Lung microvascular endothelial cell (primary cell): Measurements from ENCODE around the gene CMSS1. TPM values are rescaled to one million over a fixed set of nuclear protein-coding genes. Genes with fewer than 3 reads are reported as not detected.
"Not testable (repeated sequence)": the region's sequence is repeated elsewhere in the genome, so short reads cannot be mapped to it uniquely, and the experiment has no call there.

Source experiments
- DNase-seq, 2 donors: peaks; one replicate each; pipeline versions ENCODE4 v3.0.0 to v3.0.0-alpha.2; 2010; ENCODE audit warnings: low read depth in 2 of 2
- total RNA-seq: library from RNA; depleted of rRNA; stranded (reverse); fragments of >200 nt; gene quantifications from 2 replicates; pipeline ENCODE4 v1.2.1, GENCODE V29; 2014

CMSS1 gene
- total RNA-seq, 1 donor from 2014 or later, result 3.0 TPM

DNA sequence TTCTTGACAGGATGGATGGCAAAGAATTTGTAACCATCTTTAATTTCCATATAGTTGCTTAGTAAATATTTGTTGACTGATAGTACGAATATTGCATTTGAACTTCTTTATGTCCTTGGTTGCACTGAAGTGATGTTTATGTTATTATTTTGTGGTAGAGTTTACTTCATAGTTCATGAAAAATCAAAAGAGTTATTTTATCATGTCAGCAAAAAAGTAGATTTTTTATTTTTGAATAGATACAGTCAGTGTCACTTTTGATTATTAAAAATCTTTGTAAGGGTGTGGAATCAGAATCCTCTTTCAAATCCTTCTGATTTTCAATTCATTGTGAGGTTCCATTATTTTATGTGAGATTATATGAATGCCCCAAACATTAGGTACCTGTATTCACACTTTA, 261.7 kb downstream of the CMSS1 start:
- no peak for DNase-seq

DNA sequence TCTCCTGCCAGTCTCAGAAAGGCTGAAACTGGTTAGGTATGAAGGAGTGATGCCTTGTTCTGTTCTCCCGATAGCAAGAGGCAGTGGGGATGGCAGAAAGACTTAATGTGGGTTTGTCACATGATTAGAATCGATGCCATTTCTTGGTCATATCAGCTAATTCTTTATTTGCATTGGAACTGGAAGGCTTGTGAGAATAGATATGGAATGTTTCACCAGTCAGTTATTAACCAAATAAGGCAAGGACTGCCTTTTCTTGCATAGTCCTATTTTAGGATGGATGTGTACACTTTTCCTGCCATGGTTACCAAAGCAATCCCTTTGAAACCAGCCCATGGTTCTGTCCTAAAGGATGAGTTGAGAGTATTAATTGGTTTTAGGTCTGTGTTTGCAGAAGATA, 262.9 kb downstream of the CMSS1 start:
- DNase-seq, result no peak

DNA sequence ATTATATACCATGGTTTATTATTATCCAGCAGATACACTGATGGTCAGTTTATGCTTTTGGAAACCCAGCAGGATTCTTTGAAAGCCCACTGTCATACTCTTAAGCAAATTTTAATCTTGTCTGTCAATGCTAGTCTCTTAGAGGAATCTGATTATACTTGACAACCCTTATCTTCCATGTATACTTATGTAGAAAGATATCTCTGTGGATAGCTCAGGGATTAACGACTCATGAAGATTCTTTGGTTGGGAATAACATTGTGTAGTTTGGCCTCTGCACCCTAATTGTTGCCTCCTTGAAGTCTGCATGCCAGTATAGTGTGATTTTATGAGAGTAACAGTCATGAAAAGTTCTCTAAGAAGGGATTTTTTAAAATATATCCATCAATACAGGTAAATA, 263.6 kb downstream of the CMSS1 start:
- no peak for DNase-seq

DNA sequence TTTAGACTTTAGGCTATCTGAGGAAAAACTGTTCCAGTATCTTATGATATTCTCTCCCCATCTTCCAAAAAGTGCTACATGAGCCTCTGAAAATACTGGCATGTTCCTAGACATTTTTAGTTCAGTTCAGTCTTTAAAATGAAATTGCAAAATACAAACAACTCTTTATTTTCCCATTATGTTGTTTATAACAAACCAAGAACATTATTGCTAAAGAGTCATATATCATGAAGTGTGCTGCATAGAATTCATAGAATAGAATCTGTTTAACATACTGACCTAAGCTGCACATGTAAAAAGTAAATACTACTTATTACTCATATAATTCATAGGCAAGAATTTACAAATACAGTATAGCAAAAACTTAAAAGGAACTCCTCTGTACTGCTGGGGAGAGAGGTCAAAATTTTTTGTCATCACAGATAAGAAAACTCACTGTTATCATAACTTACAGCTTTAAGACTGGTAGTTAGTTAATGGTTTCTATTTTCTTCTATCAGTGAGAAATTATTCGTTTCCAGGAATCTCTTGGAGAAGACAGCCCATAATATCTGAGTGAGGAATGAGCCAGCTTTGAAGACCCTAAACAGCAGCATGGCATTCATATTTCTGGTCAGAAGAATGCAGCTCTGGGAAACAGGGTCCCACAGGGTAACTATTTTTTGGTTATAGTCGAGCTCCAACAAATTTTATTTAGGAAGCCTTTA, 264.5 kb downstream of the CMSS1 start:
- no peak for DNase-seq

DNA sequence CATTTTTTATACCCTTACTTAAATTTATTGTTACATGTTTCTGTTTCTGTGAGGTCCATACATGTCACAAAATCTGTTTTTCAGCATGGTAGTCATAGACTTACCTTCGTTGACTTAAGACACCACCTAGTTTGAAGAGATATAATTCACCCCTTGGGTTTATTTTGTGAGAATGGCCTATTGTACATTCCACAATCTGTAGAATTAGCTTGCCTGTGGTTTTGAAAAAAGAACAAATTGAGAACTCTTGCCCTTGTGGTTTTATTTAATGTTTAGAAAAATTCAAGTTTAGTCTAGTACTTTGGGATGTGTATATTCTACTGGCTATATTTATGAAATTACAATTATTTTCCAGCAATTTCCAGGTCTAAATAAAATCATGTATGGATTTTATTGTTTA, 265.1 kb downstream of the CMSS1 start:
- DNase-seq, result no peak

DNA sequence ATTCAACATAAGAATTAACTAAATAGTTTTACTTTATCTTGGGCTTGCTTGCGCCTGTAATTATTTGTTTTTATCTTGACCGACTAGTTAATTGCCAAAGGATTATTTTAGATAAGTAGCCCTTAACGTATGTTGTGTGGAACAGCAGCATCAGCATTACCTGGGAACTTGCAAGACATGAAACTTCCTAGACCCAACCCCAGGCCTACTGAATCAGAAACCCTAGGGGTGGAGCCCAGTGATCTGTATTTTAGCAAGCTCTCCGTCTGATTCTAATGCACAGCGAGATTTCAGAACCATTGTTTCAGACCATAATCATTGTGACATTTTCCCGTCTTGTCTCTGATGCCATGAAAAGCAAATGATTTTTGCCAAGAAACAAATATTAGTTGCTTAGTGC, 265.5 kb downstream of the CMSS1 start:
- no peak for DNase-seq

DNA sequence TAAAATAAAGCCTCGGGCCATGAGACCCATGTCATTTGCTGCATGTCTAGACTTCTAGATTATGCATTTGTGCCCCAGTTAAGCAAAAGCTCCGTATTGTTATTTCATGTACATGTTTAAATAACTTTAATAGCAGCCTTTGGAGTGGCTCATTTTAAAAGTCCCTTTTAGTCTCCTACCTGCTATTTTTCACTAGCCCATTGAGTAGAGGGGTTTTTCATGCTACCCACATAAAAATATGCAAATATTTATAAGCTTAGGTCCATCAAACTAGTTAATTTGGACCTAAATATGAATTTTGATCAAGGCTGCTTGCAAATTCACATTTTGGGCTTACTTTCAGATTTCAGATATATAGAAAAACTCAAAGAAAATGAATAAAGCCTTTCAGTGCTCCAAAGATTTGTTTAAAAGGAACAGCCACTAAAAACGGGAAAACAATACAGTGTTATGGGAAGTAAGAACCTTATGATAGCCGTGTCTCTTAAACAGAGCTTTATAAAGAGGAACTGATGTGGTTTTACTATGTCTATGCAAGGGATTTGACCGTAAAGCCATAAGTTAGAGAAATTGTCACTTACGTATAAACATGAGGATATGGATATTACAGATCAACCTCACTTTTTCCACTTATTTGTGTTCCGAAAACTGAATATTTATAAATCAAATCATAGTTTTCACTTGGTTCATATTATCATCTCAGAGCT, 266.6 kb downstream of the CMSS1 start:
- DNase-seq, result no peak

DNA sequence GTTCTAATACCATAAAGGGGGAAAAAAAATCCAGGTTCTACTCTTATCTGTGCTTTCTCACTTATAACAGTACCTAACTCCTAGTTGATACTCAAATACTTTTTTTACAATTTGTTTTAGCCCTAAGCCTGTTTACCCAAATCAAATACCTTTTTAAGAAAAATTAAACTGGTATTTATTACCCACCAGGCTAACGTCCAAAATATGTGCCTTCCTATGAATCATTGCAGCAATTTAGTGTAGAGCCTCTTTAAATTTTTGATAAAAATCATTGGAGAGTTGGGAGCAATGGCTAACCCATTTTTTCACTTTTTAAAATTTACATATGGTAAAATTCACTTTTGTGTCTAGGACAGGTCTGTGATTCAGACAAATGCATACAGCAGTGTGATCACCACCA, 268.7 kb downstream of the CMSS1 start:
- DNase-seq, result no peak

DNA sequence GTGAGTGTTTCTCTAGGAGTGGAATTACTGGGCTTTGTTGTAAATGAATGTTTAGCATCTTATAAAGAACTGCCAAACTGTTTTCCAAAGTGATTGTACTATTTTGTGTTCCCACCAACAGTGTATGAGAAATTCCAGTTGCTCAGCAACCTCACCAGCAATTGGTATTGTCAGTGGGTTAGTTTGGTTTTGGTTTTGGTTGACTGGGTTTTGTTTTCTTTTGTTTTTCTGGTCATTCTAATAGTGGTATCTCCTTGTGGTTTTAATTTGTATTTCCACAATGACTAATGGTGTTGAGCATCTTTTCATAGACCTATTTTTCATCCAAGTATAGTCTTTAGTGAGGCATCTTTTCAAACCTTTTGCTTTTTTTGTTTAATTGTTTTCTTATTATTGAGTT, 269.5 kb downstream of the CMSS1 start:
- peak; percentile 19 to 31 for DNase-seq

DNA sequence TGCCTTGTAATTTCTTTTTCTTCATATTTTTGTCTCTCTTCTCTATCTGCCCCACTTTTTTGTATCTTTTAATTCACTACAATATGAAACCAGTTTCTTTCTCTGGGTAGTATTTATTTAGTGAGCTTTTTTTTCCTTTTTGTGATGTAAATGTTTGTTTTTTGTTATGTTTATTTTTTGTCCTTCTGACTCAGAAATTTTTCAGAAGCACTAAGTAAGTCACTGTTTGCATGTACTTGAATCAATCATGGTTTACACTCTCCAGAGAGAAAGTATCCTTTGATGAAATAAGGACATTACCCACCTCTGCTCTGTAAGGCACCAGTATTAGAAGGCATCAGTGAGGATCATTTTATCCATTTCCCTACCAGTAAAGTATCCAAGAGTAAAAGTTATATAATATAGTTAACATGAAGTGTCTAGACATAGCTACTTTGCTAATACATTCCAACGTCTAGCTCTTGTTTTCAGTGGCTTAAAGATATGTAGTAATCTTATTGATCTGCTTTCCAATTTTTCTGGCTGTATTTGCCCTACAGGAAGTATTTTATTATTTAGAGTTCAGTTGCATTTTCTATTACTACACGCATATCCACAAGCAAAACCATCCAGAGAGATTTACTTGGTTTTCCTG, 271.2 kb downstream of the CMSS1 start:
- DNase-seq, result no peak

DNA sequence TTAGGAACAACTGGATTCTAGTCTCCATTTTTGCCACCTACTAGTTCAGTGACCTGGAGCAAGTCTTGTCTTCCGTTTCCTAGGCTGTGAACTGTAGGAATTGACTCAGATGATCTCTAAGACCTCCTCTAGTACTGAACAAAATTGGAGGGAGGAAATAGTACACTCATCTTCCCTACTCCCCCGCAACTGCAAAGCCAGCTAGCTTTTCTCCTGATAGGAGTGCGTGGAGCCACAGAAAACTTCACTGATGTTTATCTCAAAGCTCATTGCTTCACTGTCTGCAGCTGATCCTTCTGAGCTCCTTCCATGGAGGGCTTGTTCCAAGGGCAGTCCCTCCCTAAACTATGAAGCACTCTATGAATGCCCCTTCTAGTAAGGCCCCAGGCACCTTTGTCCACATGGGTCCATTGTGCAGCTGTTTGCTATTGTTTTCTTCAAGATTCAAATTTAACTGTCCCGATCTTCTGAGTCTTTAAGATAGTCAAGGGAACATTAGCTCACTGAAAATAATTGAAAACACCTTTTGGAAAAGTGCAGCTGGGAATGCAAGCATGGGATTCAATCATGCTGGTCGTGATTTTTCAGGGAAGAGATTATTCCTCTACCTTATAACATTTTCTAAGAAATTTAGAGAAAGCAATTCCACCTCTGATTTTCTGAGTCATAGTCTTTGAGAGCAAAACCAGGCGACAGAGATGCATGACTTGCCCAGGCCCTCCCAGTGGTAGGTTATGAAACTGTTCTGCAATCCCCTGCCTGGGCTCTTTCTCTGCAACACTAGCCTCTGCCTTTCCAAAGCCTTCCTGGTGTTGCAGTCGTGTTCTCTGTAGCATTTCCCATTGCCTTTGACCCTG, 272.4 kb downstream of the CMSS1 start:
- DNase-seq, result peak; percentile 41 to 64

DNA sequence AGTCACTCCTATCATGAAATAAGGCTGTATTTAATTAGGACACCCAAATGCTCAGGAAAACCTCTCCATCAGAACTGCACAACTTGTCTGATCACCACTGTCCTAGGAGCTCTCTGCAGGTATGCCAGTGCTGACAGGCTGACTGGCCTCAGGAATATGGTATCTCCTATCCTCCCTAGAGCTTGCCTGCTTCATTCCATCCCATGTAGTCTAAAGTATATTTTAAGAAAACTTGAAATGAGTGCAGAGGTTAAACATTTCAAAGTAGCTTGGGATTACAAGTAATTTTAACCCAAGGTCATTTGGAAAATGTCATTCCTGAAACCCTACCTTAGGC, 273.0 kb downstream of the CMSS1 start:
- no peak for DNase-seq

DNA sequence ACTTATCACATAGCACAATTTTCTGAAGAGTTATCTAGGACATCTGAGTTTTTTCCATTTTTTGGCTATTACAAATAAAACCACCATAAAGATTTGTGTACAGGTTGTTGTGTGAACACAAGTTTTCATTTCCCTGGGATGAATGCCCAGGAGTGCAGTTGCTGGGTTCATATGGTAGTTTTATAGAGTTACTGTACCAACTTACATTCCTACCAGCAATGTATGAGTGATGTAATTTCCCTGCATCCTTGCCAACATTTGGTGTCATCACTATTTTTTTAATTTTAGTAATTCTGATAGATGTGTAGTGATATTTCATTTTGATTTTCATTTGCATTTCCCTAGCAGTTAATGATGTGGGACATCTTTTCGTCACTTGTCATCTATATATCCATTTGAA, 276.2 kb downstream of the CMSS1 start:
- DNase-seq, result peak; percentile 55 to 74

DNA sequence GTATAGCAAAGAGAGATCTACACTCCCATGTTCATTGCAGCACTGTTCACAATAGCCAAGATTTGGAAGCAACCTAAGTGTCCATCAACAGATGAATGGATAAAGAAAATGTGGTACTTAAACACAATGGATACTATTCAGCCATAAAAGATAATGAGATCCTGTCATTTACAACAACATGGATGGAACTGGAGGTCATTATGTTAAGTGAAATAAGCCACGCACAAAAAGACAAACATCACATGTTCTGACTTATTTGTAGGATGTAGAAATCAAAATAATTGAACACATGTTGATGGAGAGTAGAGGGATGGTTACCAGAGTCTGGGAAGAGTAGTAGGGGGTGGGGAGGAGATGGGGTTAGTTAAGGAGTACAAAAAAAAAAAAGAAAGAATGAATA, 278.6 kb downstream of the CMSS1 start:
- not testable (repeated sequence) for DNase-seq

DNA sequence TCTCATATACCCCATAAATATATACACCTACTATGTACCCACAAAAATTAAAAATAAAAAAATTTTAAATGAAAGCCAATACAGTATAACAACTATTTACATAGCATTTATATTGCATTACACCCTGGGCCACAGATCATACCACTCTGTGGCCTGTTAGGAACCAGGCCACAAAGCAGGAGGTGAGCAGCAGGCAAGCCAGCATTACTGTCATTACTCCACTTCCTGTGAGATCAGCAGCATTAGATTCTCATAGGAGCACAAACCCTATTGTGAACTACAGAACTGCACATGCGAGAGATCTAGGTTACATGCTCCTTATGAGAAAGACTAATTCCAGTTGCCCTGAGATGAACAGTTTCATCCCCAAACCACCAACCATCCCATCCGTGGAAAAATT, 279.2 kb downstream of the CMSS1 start:
- peak; percentile 19 to 26 for DNase-seq

DNA sequence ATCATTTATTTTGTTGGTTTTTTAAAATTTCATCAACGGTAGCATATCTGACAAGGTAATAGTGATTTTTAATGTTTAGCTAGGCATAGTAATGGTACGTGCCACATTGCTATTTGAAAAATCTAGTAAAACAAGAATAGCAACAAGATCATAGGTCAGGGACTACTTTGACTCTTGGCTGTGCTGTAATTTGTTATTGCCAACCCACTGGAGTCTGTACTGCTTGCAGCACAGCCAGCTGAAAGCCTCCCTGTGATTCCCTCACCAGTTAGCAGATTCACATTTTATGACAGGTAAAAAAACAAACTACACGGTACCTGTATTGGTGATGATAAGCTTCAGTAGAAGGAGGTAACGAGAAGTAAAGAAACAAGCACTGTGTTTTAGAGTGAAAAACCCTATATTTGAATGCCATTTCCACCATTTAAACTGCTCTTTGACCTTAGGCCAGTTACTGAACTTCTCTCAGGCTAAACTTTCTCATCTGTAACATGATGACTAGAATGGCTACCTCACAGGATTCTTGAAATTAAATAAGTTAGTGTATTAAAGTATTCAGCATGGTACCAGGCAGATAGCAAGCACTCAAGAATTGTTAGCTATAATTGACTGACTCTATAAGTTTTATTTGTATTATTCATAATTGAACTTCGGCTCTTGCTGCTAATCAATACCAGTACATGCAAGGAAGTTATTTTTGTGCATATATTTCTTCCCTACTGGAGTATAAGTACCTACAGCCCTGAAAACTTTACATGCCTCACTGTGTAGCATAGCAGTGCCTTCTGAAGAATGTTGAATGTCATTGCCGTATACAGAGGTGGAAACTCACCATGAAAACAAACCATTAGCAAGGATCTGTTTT, 280.5 kb downstream of the CMSS1 start:
- peak in 1 of 2 donors; percentile 72 for DNase-seq

DNA sequence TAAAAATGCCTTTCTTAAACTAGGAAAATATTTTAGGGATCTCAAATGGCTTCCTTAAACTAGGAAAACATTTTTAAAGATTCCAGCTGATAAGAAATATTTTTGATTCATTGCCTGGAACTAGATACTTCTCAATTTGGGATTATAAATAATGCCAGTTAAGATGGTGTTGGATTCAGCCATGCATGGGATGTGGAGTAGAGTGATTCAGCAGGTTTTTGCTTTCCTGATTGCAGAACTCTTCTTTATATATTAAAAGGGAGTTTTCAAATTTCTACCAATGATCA, 281.1 kb downstream of the CMSS1 start:
- no peak for DNase-seq

DNA sequence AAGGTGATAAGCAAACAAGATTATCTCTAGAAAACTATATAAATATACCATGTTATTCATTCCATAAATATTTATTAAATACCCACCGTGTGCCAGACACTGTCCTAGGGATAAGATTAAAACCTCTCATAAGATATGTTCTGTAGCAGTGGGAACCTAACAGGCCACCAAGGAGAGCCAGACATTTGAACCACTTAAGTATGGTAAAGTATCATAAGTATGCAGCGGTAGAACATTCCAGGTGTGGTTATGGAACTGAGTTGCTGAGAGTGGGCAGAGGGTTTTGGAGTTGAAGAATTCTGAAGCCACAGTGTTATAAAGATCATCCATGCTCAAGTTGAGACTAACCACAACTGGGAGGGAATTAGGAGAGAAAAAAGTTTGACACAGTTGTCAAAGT, 282.0 kb downstream of the CMSS1 start:
- DNase-seq, result no peak

DNA sequence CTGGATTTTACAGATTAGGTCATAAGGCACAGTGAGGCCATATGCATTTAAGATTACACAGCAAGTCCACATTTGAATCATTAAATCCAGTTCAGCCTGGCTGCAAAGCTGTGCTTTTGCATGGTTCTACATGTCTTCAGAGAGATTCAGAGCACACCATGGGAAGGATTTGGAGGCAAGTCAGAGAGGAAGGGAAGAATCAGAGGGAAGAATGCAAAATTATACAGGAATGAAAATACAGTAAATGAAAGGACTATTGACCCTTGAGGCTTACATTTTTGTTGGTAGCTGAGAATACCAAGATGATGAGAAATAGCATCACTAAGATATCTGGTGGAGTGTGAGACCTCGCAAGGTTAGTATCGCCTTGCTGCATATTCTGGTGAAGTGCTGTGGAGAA, 282.8 kb downstream of the CMSS1 start:
- DNase-seq, result no peak

DNA sequence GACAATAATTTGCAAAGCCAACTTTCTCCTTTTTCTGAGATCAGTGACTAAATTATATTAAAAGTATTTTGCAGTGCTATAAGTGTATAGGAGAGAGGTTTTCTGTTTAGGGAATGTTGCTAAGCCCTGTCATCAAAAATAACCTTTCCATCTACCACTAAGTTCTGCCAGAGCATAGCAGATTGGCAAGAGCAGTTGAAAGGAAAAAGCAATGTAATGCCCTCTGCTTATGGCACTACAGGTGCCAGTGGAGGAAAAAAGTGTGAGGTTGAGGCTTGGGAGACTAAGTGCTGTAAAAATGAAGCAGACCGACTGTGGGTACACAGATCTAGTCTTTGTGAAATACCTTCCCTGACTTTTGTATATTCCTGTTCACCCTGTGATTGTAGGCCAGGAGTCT, 285.1 kb downstream of the CMSS1 start:
- DNase-seq, result no peak
